Endothelial cell of umbilical vein (primary cell): ENCODE measurements around the gene PRXL2A. TPM values are rescaled to one million over a fixed set of nuclear protein-coding genes. Genes with fewer than 3 reads are reported as not detected.

Experiments
- BruUV-seq: library from RNA; stranded (reverse); fragments of 400-500 nt; replicated peaks from 2 replicates; lab custom pipeline; 2021; lab: Mats Ljungman, UMichigan
- CTCF ChIA-PET: fragments of 300-600, 350-600 bp; sonication (Branson Sonifier 250); formaldehyde crosslinking; loops from one replicate; lab custom pipeline; 2021; ENCODE audit warnings: antibody characterized with exemption, inconsistent platforms; lab: Charles Lee
- POLR2A ChIA-PET: fragments of 300-600, 350-600 bp; sonication (Branson Sonifier 250); formaldehyde crosslinking; loops from one replicate; lab custom pipeline; 2021; ENCODE audit warnings: antibody characterized with exemption, inconsistent platforms; lab: Charles Lee
- DNase-seq: peaks from one replicate; pipeline ENCODE4 v3.0.0-alpha.2; 2011; ENCODE audit warnings: low read depth, low spot score
- FAIRE-seq: peaks from 2 replicates; lab custom pipeline; 2011; peaks lifted over from hg19 to GRCh38; lab: Jason Lieb, UNC
- H2AFZ ChIP-seq: 2 replicates; pipeline ENCODE4 v1.6.0; 2012; ENCODE audit warnings: low read depth, low read length, control low read depth, inconsistent platforms
- H3K27ac ChIP-seq: 2 replicates; pipeline ENCODE4 v1.5.1; 2011; ENCODE audit warnings: low read depth, mild to moderate bottlenecking, control low read depth, low read length, moderate library complexity; ENCODE audit not compliant: insufficient read depth
- H3K27me3 ChIP-seq, 2 experiments: 2 replicates each; pipeline versions ENCODE4 v1.6.0 to v1.6.1; 2011; ENCODE audit warnings: low read length in 2 of 2, mixed read lengths in 1 of 2; ENCODE audit not compliant: control insufficient read depth in 2 of 2, insufficient read depth in 2 of 2
- H3K36me3 ChIP-seq, 2 experiments: 2 replicates in 1 of 2; 3 replicates in 1 of 2; pipeline ENCODE4 v1.5.1; 2011; ENCODE audit warnings: low read length in 2 of 2, mild to moderate bottlenecking in 1 of 2, moderate library complexity in 1 of 2; ENCODE audit not compliant: control insufficient read depth in 2 of 2, insufficient read depth in 2 of 2; ENCODE audit errors: extremely low read depth in 1 of 2
- H3K4me1 ChIP-seq: 3 replicates; pipeline ENCODE4 v1.5.1; 2011; ENCODE audit warnings: mild to moderate bottlenecking, low read length; ENCODE audit not compliant: control insufficient read depth, insufficient read depth; ENCODE audit errors: extremely low read depth
- H3K4me2 ChIP-seq: 2 replicates; pipeline ENCODE4 v1.6.1; 2011; ENCODE audit warnings: low read length, control low read depth, mixed read lengths; ENCODE audit not compliant: insufficient read depth
- H3K4me3 ChIP-seq, 3 experiments: fragments of 200-600 bp in 1 of 3; sonication (generic), shearing (Covaris generic) in 1 of 3; replicated peaks in 1 of 3; 2 replicates each; pipeline ENCODE4 v1.5.1; 2011 to 2016; ENCODE audit warnings: control low read depth in 3 of 3, low read length in 3 of 3, mild to moderate bottlenecking in 2 of 3, inconsistent platforms in 1 of 3, low read depth in 1 of 3, moderate library complexity in 1 of 3; ENCODE audit not compliant: insufficient read depth in 1 of 3
- H3K79me2 ChIP-seq: 2 replicates; pipeline ENCODE4 v1.6.0; 2012; ENCODE audit warnings: low read length, inconsistent platforms; ENCODE audit not compliant: control insufficient read depth, insufficient read depth
- H3K9ac ChIP-seq: replicated peaks from 2 replicates; pipeline ENCODE3; 2011; ENCODE audit warnings: low read length, control low read depth; ENCODE audit not compliant: insufficient read depth; ENCODE audit errors: extremely low read depth
- H3K9me1 ChIP-seq: replicated peaks from 3 replicates; pipeline ENCODE4 v1.6.0; 2011; ENCODE audit warnings: mild to moderate bottlenecking, low read length; ENCODE audit not compliant: control insufficient read depth, insufficient read depth; ENCODE audit errors: extremely low read depth
- H3K9me3 ChIP-seq: replicated peaks from 2 replicates; pipeline ENCODE4 v1.5.1; 2012; ENCODE audit warnings: low read length, inconsistent platforms; ENCODE audit not compliant: control insufficient read depth, insufficient read depth
- H4K20me1 ChIP-seq: replicated peaks from 2 replicates; pipeline ENCODE3; 2011; ENCODE audit warnings: mild to moderate bottlenecking, low read length; ENCODE audit not compliant: control insufficient read depth, insufficient read depth; ENCODE audit errors: extremely low read depth
- EZH2 ChIP-seq: IDR thresholded peaks from 2 replicates; pipeline ENCODE4 v1.6.1; 2012; ENCODE audit warnings: borderline replicate concordance, low read depth, mild to moderate bottlenecking, moderate library complexity, low read length, inconsistent platforms; ENCODE audit not compliant: severe bottlenecking
- FOS ChIP-seq: IDR thresholded peaks from 2 replicates; pipeline ENCODE4 v1.6.1; 2011; ENCODE audit warnings: mild to moderate bottlenecking, low read length, moderate library complexity, borderline replicate concordance; ENCODE audit not compliant: insufficient read depth
- GATA2 ChIP-seq: IDR thresholded peaks from 2 replicates; pipeline ENCODE4 v1.7.0; 2011; ENCODE audit warnings: low read depth, mild to moderate bottlenecking, moderate library complexity, mixed read lengths, low read length; ENCODE audit not compliant: insufficient read length, insufficient read depth
- JUN ChIP-seq: IDR thresholded peaks from 2 replicates; pipeline ENCODE4 v1.6.1; 2011; ENCODE audit warnings: borderline replicate concordance, low read depth; ENCODE audit not compliant: insufficient read length, insufficient read depth
- MYC ChIP-seq: IDR thresholded peaks from one replicate; pipeline ENCODE4 v1.6.1; 2011; ENCODE audit warnings: mild to moderate bottlenecking, low read depth, low read length
- POLR2A ChIP-seq: IDR thresholded peaks from 2 replicates; pipeline ENCODE4 v1.6.1; 2012; ENCODE audit warnings: low read depth, mild to moderate bottlenecking, control low read depth, low read length
- POLR2AphosphoS5 ChIP-seq: IDR thresholded peaks from 2 replicates; pipeline ENCODE4 v1.6.1; 2012; ENCODE audit warnings: low read depth, mild to moderate bottlenecking, control low read depth, low read length, moderate library complexity; ENCODE audit not compliant: insufficient read depth
- dilution Hi-C: fragments of 300-500 bp; cut with MboI; formaldehyde crosslinking; loops from one replicate; pipeline ENCODE4 v1.15.0; 2019; ENCODE audit warnings: low sequenced_read_pairs; ENCODE audit not compliant: extremely low pct_ligation_motif_present
- intact Hi-C: fragments of 100-400 bp; cut with micrococcal nuclease; formaldehyde crosslinking; loops from one replicate; pipeline ENCODE4 v1.10.0; 2022
- polyA plus RNA-seq, 4 experiments: library from polyadenylated mRNA; depleted of rRNA in 3 of 4; stranded (reverse) in 3 of 4; unstranded in 1 of 4; fragments of >200 nt; gene quantifications; 2 replicates each; pipeline versions ENCODE4 v1.2.1 to v1.2.3, GENCODE V29; 2011 to 2012; ENCODE audit warnings: missing spikeins in 1 of 4
- total RNA-seq: library from RNA; stranded (reverse); gene quantifications from 2 replicates; pipeline ENCODE4 v1.2.3, GENCODE V29; 2021
- TF ChIP-seq, protein P1 (sequence below), 2 donors: IDR thresholded peaks; 1 replicate in 1 of 2; 2 replicates in 1 of 2; pipeline ENCODE4 v1.5.1; 2011; ENCODE audit warnings: low read length in 2 of 2, mild to moderate bottlenecking in 2 of 2, moderate library complexity in 2 of 2, control low read depth in 1 of 2, inconsistent platforms in 1 of 2, low read depth in 1 of 2; ENCODE audit not compliant: insufficient read depth in 1 of 2; ENCODE audit errors: extremely low read depth in 1 of 2
- TF ChIP-seq, protein P2 (sequence below): IDR thresholded peaks from 2 replicates; pipeline ENCODE4 v1.6.1; 2011; ENCODE audit not compliant: insufficient read depth, insufficient read length

Gene PRXL2A
- total and polyA plus RNA-seq, 2 donors (not counting 3 experiments of a cell fraction or from before 2014, with no cell fraction given): 113 to 321 TPM

GRCh38 chr10:80465839-80466590 is 57.7 kb downstream of the PRXL2A start:
- Histone ChIP-seq H2AFZ (no peak overlapping the region), H3K4me1 (peaks cover 94% of the 10 kb centered on the region), H3K36me3 (peaks cover 0 to 7% of the 10 kb centered on the region in 2 experiments), H3K9me1 (no peaks in the 10 kb centered on the region), H3K4me3 (no peak overlapping the region), H3K27me3 (no peaks in the 10 kb centered on the region), H3K27ac (peak overlapping the region; percentile 79), H3K9ac (peak overlapping the region; percentile 20), H3K4me2 (peak overlapping the region; percentile 86), H4K20me1 (peaks cover 6% of the 10 kb centered on the region), H3K9me3 (no peaks in the 10 kb centered on the region), H3K79me2 (peaks cover 99% of the 10 kb centered on the region)
- no peak for TF ChIP-seq GATA2
- TF ChIP-seq POLR2A: no peak
- TF ChIP-seq, protein P1, sequence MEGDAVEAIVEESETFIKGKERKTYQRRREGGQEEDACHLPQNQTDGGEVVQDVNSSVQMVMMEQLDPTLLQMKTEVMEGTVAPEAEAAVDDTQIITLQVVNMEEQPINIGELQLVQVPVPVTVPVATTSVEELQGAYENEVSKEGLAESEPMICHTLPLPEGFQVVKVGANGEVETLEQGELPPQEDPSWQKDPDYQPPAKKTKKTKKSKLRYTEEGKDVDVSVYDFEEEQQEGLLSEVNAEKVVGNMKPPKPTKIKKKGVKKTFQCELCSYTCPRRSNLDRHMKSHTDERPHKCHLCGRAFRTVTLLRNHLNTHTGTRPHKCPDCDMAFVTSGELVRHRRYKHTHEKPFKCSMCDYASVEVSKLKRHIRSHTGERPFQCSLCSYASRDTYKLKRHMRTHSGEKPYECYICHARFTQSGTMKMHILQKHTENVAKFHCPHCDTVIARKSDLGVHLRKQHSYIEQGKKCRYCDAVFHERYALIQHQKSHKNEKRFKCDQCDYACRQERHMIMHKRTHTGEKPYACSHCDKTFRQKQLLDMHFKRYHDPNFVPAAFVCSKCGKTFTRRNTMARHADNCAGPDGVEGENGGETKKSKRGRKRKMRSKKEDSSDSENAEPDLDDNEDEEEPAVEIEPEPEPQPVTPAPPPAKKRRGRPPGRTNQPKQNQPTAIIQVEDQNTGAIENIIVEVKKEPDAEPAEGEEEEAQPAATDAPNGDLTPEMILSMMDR (IDR thresholded peaks at IDR 0.05; ENCODE audit: extremely low read depth in 1 of 2, insufficient read depth in 1 of 2, low read depth in 1 of 2, low read length in 2 of 2): no peak
- no peak for TF ChIP-seq EZH2
- TF ChIP-seq FOS: no peak
- TF ChIP-seq POLR2AphosphoS5: no peak
- no peak for TF ChIP-seq JUN
- no peak for TF ChIP-seq MYC
- TF ChIP-seq, protein P2, sequence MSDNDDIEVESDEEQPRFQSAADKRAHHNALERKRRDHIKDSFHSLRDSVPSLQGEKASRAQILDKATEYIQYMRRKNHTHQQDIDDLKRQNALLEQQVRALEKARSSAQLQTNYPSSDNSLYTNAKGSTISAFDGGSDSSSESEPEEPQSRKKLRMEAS: no peak
- DNase-seq: no peak
- FAIRE-seq: no peak
- intact Hi-C loops (no loop called here), dilution Hi-C loops (no loop called here)
- BruUV-seq: no TSS peak
- POLR2A ChIA-PET: interaction anchor here (1.5 kb wide), 1 partner anchor 10 kb away, joined by 5 read pairs; no protein-coding TSS in a partner anchor
- CTCF ChIA-PET: interaction anchor here (1.0 to 37.4 kb wide), 5 partner anchors 9 to 40 kb away, joined by 3 to 1118 read pairs (median 7); no protein-coding TSS in a partner anchor
